PFSK-1 (cell line): ENCODE results near the gene FOXO3.

ENCODE experiments used
- FOXP2 ChIP-seq: optimal IDR thresholded peaks from 2 replicates; pipeline ENCODE3; 2011; ENCODE audit warnings: borderline replicate concordance, control low read depth, inconsistent platforms; ENCODE audit not compliant: insufficient read depth; ENCODE audit errors: extremely low read length, extremely low read depth
- POLR2AphosphoS5 ChIP-seq: IDR thresholded peaks from 2 replicates; pipeline ENCODE4 v1.6.1; 2012; ENCODE audit warnings: low read depth, mild to moderate bottlenecking, control low read depth, low read length, moderate library complexity
- SIN3A ChIP-seq: IDR thresholded peaks from 2 replicates; pipeline ENCODE4 v1.6.1; 2012; ENCODE audit warnings: mild to moderate bottlenecking, low read length, moderate library complexity, borderline replicate concordance; ENCODE audit not compliant: insufficient read depth
- TAF1 ChIP-seq: IDR thresholded peaks from 2 replicates; pipeline ENCODE4 v1.6.1; 2012; ENCODE audit warnings: low read length, control low read depth, borderline replicate concordance; ENCODE audit not compliant: insufficient read depth
- TF ChIP-seq, protein P1 (sequence below), 2 experiments: IDR thresholded peaks; 2 replicates each; pipeline versions ENCODE4 v1.6.1 to v1.8.0; 2011 to 2012; ENCODE audit warnings: low read depth in 2 of 2, low read length in 2 of 2, control low read depth in 1 of 2, inconsistent platforms in 1 of 2, mild to moderate bottlenecking in 1 of 2, moderate library complexity in 1 of 2; ENCODE audit not compliant: insufficient read depth in 1 of 2

The FOXO3 gene

DNA sequence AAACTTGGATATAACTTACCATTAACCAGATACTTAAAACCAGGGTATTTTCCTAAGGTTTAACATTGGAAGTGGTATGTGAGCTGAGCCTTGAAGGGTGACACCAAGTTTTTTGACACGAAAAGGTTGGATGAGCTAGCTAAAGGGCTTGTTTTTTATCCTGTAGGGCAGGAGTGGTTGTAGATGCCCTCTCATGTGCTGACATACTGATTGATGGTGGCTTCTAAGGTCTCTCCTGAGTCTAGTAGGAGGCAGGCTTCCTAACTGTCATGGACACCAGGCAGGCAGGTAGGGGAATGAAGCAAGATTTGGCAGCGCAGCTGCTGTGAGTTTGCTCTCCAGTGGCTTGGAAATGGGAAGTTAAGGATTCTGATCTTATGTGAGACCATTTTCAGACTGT lies 66.1 kb downstream of the FOXO3 start:
- TF ChIP-seq, protein P1, sequence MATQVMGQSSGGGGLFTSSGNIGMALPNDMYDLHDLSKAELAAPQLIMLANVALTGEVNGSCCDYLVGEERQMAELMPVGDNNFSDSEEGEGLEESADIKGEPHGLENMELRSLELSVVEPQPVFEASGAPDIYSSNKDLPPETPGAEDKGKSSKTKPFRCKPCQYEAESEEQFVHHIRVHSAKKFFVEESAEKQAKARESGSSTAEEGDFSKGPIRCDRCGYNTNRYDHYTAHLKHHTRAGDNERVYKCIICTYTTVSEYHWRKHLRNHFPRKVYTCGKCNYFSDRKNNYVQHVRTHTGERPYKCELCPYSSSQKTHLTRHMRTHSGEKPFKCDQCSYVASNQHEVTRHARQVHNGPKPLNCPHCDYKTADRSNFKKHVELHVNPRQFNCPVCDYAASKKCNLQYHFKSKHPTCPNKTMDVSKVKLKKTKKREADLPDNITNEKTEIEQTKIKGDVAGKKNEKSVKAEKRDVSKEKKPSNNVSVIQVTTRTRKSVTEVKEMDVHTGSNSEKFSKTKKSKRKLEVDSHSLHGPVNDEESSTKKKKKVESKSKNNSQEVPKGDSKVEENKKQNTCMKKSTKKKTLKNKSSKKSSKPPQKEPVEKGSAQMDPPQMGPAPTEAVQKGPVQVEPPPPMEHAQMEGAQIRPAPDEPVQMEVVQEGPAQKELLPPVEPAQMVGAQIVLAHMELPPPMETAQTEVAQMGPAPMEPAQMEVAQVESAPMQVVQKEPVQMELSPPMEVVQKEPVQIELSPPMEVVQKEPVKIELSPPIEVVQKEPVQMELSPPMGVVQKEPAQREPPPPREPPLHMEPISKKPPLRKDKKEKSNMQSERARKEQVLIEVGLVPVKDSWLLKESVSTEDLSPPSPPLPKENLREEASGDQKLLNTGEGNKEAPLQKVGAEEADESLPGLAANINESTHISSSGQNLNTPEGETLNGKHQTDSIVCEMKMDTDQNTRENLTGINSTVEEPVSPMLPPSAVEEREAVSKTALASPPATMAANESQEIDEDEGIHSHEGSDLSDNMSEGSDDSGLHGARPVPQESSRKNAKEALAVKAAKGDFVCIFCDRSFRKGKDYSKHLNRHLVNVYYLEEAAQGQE (IDR thresholded peaks at IDR 0.05; ENCODE audit: insufficient read depth in 1 of 2, low read depth in 2 of 2, low read length in 2 of 2): no peak
- no peak for TF ChIP-seq FOXP2

DNA sequence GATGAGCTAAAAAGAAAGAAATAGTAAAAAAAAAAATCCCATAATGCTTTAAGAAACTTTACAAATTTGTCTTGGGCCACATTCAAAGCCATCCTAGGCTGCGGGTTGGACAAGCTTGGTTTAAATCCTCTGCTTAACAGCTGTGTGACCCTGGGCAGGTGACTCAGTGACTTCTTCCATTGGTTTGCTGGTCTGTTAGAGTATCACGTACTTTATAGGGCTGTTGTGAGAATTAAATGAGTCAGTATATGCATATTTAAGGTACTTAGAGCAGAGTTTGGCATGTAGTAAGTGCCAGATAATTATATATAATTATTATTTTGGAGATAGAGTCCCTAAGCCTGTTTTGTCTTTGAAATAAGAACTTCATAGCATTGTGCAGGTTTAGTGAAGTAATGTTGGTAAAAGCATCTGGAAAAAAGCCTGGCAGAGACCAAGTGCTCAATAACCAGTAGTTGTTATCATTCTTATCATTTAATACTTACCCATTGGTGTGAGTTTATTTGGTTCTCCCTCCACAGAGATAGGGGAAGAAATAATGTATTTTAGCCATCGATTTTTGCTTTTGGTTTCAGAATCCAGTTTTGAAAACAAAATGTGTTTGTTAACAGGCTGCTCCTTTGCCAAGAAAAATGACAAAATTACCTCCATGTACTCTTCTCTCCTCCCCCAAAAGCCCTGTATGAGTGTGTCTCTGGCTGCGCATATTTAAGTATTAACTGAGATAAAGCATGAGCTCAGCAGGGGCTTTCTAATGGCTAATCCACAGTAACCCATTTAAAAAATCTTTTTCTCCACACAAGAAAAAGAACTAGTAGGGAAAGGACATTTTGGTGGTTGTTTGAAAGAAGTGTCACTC lies 67.2 kb downstream of the FOXO3 start:
- TF ChIP-seq SIN3A (no peak), FOXP2 (no peak), POLR2AphosphoS5 (no peak)
- TF ChIP-seq, protein P1 (IDR thresholded peaks at IDR 0.05; ENCODE audit: insufficient read depth in 1 of 2, low read depth in 2 of 2, low read length in 2 of 2): no peak

DNA sequence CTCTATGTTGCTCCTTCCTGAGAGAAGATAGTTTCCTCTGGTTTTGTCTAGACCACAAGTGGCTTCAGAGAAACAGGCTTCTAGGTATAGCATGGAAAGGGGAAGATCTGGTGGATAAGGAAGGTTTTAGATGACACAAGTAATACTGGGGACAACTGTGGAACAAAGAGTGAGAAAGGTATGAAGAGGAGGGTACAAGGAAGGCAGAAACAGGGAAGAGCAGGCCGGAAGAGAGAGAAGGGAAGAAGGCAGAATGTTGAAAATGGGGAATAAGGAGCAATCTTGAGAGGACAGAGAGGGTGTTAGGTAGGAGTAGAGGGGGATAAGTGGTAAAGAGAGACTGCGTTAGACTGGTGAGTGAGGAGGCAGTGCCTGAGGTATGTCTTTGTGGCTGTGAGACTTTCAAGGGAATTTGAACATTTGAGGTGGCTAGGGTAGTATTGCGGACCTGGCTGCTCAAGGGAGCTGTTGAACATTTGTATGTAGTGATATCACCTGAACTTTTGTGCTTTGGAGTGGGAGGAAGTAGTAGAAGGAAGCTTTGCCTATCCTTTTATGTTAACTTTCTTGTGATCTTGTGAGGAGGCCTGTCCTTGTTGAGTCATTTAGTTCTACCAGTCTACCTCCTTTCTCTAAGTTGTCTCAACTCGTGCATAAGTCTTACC lies 69.5 kb downstream of the FOXO3 start:
- TF ChIP-seq POLR2AphosphoS5: no peak
- TF ChIP-seq, protein P1 (IDR thresholded peaks at IDR 0.05; ENCODE audit: insufficient read depth in 1 of 2, low read depth in 2 of 2, low read length in 2 of 2): no peak
- no peak for TF ChIP-seq SIN3A
- TF ChIP-seq TAF1: no peak
- no peak for TF ChIP-seq FOXP2

DNA sequence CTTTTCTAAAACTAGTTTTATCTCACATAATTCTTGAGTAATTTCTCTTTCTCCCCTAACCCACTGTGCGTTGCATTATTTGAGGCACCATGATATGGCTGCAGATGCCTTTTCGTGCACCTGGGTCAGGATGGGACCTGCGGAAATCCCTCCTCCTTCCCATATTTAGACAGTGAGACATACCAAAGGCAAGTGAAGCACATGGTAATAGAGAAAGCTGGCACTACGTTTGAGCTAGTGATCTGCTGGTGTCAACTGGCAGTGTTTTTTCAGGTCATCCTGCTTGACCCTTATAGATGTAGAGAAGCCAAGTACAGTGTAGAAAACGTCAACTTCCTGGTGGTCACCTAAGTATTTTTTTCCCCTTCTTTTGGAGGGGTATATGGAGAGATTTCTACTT lies 71.7 kb downstream of the FOXO3 start:
- TF ChIP-seq FOXP2 (no peak), SIN3A (no peak), TAF1 (no peak), POLR2AphosphoS5 (no peak)
- TF ChIP-seq, protein P1 (IDR thresholded peaks at IDR 0.05; ENCODE audit: insufficient read depth in 1 of 2, low read depth in 2 of 2, low read length in 2 of 2): no peak
